ENCODE data around the gene NFIA.

DNA sequence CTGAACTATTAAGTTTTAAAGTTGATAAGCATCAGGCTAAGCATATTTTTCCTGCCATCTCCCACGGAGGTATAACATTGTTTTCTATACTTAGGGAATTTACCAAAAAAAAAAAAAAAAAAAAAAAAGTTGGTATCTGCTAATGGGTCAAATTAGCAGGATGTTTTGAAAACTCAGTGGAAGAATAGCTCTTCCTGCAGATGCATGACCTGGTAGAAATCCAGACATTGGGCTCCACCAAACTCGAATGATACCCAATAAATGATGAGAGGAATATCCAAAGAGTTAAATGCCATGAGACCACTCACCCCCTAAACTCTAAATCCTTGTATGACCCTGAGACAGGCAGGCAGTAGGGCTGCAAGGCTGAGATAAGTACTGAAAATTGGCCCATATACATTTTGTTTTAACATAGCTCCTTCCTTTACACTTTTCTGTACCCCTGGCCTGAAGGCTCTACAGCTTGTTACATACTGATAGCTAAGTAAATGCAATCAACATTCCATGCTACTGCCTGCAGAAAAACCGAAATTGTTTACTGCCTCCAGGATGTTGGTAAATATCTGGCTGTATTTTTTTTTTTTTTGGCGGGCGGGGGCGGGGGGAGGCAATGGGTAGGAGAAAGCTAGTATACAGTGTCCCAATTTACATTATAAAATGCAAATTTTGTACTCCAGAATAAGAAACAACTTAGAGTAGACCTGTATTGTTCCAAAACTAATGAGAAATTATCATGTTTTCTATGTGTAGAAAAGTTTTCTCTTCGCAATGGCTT lies 57.6 kb downstream of the NFIA start:
- TF ChIP-seq, protein P1, sequence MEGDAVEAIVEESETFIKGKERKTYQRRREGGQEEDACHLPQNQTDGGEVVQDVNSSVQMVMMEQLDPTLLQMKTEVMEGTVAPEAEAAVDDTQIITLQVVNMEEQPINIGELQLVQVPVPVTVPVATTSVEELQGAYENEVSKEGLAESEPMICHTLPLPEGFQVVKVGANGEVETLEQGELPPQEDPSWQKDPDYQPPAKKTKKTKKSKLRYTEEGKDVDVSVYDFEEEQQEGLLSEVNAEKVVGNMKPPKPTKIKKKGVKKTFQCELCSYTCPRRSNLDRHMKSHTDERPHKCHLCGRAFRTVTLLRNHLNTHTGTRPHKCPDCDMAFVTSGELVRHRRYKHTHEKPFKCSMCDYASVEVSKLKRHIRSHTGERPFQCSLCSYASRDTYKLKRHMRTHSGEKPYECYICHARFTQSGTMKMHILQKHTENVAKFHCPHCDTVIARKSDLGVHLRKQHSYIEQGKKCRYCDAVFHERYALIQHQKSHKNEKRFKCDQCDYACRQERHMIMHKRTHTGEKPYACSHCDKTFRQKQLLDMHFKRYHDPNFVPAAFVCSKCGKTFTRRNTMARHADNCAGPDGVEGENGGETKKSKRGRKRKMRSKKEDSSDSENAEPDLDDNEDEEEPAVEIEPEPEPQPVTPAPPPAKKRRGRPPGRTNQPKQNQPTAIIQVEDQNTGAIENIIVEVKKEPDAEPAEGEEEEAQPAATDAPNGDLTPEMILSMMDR (IDR thresholded peaks at IDR 0.05; ENCODE audit: low read length) = no peak
- TF ChIP-seq EZH2phosphoT487 (IDR thresholded peaks at IDR 0.05; ENCODE audit: low read length) = no peak
